Measurements from ENCODE around the gene CALML4.
"Not testable (repeated sequence)": the region's sequence is repeated elsewhere in the genome, so short reads cannot be mapped to it uniquely, and the experiment has no call there.

Gene CALML4

GRCh38 chr15:68224546-68225250, 19.6 kb upstream of the CALML4 start:
- no peak for DNase-seq

- no peak for DNase-seq
Observed at GRCh38 chr15:68224108-68224507, 19.0 kb upstream of the CALML4 start.

- DNase-seq = no peak
Observed at GRCh38 chr15:68223171-68223570, 18.0 kb upstream of the CALML4 start.

GRCh38 chr15:68222432-68222743, 17.3 kb upstream of the CALML4 start:
- not testable (repeated sequence) for DNase-seq

- not testable (repeated sequence) for DNase-seq
Observed at GRCh38 chr15:68221530-68222431, 16.6 kb upstream of the CALML4 start.

- DNase-seq = no peak
Observed at GRCh38 chr15:68220967-68221366, 15.8 kb upstream of the CALML4 start.

GRCh38 chr15:68220489-68220888, 15.4 kb upstream of the CALML4 start:
- DNase-seq = no peak

- no peak for DNase-seq
Observed at GRCh38 chr15:68218847-68219798, 14.0 kb upstream of the CALML4 start.

GRCh38 chr15:68218331-68218730, 13.2 kb upstream of the CALML4 start:
- no peak for DNase-seq

- no peak for DNase-seq
Observed at GRCh38 chr15:68217341-68217740, 12.2 kb upstream of the CALML4 start.

GRCh38 chr15:68214838-68215254, 9.7 kb upstream of the CALML4 start:
- DNase-seq = no peak

- DNase-seq = no peak
Observed at GRCh38 chr15:68213991-68214837, 9.1 kb upstream of the CALML4 start.

GRCh38 chr15:68213491-68213845, 8.3 kb upstream of the CALML4 start:
- not testable (repeated sequence) for DNase-seq

- no peak for DNase-seq
Observed at GRCh38 chr15:68211656-68212320, 6.7 kb upstream of the CALML4 start.

GRCh38 chr15:68210821-68211655, 5.9 kb upstream of the CALML4 start:
- DNase-seq = peak; percentile 42

- no peak for DNase-seq
Observed at GRCh38 chr15:68210409-68210756, 5.3 kb upstream of the CALML4 start.

- no peak for DNase-seq
Observed at GRCh38 chr15:68209735-68210408, 4.7 kb upstream of the CALML4 start.

GRCh38 chr15:68209272-68209671, 4.1 kb upstream of the CALML4 start:
- no peak for DNase-seq

GRCh38 chr15:68208636-68209240, 3.6 kb upstream of the CALML4 start:
- DNase-seq = no peak

Measured in fibroblast of skin of abdomen (primary cell).